ENCODE results near the gene KRT81.

Gene KRT81

DNA sequence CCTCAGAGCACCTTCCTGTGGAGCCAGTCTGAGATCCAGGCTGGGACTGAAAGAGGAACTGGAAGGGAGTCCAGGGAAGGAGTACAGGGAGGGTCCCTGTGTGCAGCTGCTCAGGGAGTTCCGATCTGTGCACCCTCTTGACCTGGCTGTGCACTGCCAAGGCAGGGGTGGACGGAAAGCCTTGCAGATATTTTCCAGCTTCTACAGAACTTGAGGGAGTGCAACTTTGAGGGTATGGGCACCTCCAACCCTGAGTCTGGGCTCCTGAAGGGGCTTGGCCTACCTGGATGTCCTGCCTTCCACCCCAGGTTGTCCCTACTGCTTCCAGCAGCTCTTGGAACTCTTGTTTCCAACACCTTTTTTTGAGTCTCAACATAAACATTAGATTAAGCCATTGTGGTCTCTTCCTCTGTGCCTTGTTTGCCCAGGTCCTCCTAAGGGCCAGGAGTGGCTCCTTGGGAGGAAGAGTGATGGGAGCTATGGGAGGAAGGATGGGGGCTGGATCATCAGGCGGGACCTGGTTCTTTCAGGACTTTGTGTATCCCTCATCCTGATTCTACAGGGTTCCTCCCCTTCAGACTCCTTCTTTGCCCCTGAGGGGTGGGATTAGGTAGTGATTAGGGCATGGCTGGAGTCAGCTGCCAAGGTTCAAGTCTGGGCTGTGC lies 54.8 kb downstream of the KRT81 start:
- TF ChIP-seq GATA2 (IDR thresholded peaks at IDR 0.05; ENCODE audit: low read depth, low read length) (no peak), GATA3 (IDR thresholded peaks at IDR 0.05; ENCODE audit: low read depth, low read length) (no peak)
